ENCODE data around the gene TBX10. TPM values are rescaled to one million over a fixed set of nuclear protein-coding genes. Genes with fewer than 3 reads are reported as not detected.

TBX10 gene
- total and polyA plus RNA-seq, 12 donors, result not detected

GRCh38 chr11:67615728-67616430 lies 23.7 kb downstream of the TBX10 start:
- no peak overlapping the region for H3K27ac ChIP-seq
- peaks cover 9% of the 10 kb centered on the region for H3K27me3 ChIP-seq
- intact Hi-C loops (cut with DNase I), result no loop called here
- 22 to 46% (median 26%) methylated on average over 31 to 34 of the region's 34 CpGs for WGBS, 4 donors
- H3K4me3 ChIP-seq, result no peak overlapping the region
- TF ChIP-seq CTCF (IDR thresholded peaks at IDR 0.05) (no peak), POLR2A (IDR thresholded peaks at IDR 0.05) (no peak)
- no peaks in the 10 kb centered on the region for H3K9me3 ChIP-seq (replicated peaks in 1 of 3)
- H3K4me1 ChIP-seq (replicated peaks in 1 of 2), result no peaks in the 10 kb centered on the region
- DNase-seq, result no peak
- peaks cover 0 to 16% of the 10 kb centered on the region in 2 donors for H3K36me3 ChIP-seq (replicated peaks in 1 of 2)

- DNase-seq, result peak in 3 of 7 donors; percentile 24 to 61 (median 55)
- 73 to 77% (median 75%) methylated on average over 3 to 18 of the region's 18 CpGs for WGBS, 4 donors
- peaks cover 0 to 24% of the 10 kb centered on the region in 2 donors for H3K36me3 ChIP-seq (replicated peaks in 1 of 2)
- H3K4me3 ChIP-seq, result no peak overlapping the region
- H3K27me3 ChIP-seq, result peaks cover 9% of the 10 kb centered on the region
- no peaks in the 10 kb centered on the region for H3K9me3 ChIP-seq (replicated peaks in 1 of 3)
- intact Hi-C loops (cut with DNase I), result no loop called here
- peak overlapping the region in 1 of 5 donors; percentile 11 for H3K27ac ChIP-seq
- no peaks in the 10 kb centered on the region for H3K4me1 ChIP-seq (replicated peaks in 1 of 2)
- peak in 5 of 6 experiments; percentile 26 to 45 (median 37) for TF ChIP-seq CTCF (IDR thresholded peaks at IDR 0.05)
- TF ChIP-seq POLR2A (IDR thresholded peaks at IDR 0.05), result no peak
Measured at GRCh38 chr11:67614730-67615714, 24.5 kb downstream of the TBX10 start.

- intact Hi-C loops (cut with DNase I), result no loop called here
- WGBS, 4 donors, result 15 to 23% (median 15%) methylated on average over 10 to 23 of the region's 23 CpGs
- DNase-seq, result peak in 5 of 7 donors; percentile 41 to 66 (median 54)
Measured at GRCh38 chr11:67613960-67614715, 25.4 kb downstream of the TBX10 start.

More at GRCh38 chr11:67613960-67614715, 25.4 kb downstream of the TBX10 start:
- H3K9me3 ChIP-seq (replicated peaks in 1 of 3), result no peaks in the 10 kb centered on the region
- TF ChIP-seq CTCF (IDR thresholded peaks at IDR 0.05) (peak; percentile 33 to 62 (median 52)), POLR2A (IDR thresholded peaks at IDR 0.05) (no peak)
- peaks cover 9% of the 10 kb centered on the region for H3K27me3 ChIP-seq
- peak overlapping the region in 2 of 5 donors; percentile 11 to 28 for H3K27ac ChIP-seq
- H3K36me3 ChIP-seq (replicated peaks in 1 of 2), result peaks cover 0 to 31% of the 10 kb centered on the region in 2 donors
- H3K4me3 ChIP-seq, result peak overlapping the region in 1 of 4 donors; percentile 35
- H3K4me1 ChIP-seq (replicated peaks in 1 of 2), result no peaks in the 10 kb centered on the region
